Measurements from ENCODE around the gene NMS.
"Not testable (repeated sequence)": the region's sequence is repeated elsewhere in the genome, so short reads cannot be mapped to it uniquely, and the experiment has no call there.

NMS gene

DNA sequence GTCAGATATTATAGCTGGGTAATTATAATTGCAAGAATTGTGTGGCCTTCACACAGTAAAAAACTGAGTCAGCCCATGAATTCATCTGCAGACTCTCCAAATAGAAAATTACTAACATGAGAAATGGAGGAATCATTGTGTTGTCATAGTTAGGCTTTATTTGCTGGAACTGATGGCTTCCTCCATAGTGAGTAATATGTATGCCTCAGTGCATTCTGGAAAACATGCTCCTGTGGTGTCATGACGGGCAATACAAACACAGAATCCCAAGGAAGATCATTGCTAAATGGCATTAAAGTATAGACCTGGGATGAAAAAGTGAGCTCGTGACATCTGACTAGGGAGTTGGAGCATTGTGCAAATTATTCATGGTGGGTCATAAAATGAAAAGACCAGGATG, 23.6 kb upstream of the NMS start:
- no peaks in the 10 kb centered on the region for H3K4me1 ChIP-seq (ENCODE audit: control insufficient read depth, insufficient read depth, low read length)
- no peaks in the 10 kb centered on the region for H3K9me3 ChIP-seq (replicated peaks; ENCODE audit: low read length)
- no peak overlapping the region for H3K4me3 ChIP-seq (ENCODE audit: low read length)
- H3K27me3 ChIP-seq (ENCODE audit: control insufficient read depth, insufficient read depth, low read length) = peaks cover 4% of the 10 kb centered on the region
- H3K36me3 ChIP-seq (ENCODE audit: insufficient read depth, low read length) = no peaks in the 10 kb centered on the region
- no peak overlapping the region for H3K9ac ChIP-seq (ENCODE audit: low read depth, low read length)
- no peak overlapping the region for H3K4me2 ChIP-seq (ENCODE audit: low read length)

DNA sequence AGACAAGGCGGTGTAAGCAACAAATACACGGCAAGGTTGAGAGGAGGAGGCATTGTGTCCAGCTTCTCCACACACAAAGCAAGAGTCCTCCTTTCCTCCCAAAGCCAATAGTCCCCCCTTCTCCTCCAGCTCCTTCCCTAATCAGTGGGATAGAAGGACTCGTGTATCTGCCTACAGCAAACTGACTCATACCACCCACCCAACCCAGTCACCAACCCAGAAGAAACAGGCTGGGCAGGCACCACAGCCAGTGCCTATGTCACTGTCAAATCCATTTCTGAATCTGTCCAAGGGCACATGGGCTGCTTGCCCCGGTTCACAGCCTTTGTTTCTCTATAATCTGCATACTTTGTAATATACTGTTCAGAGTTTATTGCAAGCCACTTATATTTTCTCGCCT, 19.2 kb upstream of the NMS start:
- Histone ChIP-seq H3K27me3 (ENCODE audit: control insufficient read depth, insufficient read depth, low read length) (peaks cover 4% of the 10 kb centered on the region), H3K9ac (ENCODE audit: low read depth, low read length) (no peak overlapping the region), H3K9me3 (replicated peaks; ENCODE audit: low read length) (no peaks in the 10 kb centered on the region), H3K36me3 (ENCODE audit: insufficient read depth, low read length) (no peaks in the 10 kb centered on the region), H3K4me1 (ENCODE audit: control insufficient read depth, insufficient read depth, low read length) (no peaks in the 10 kb centered on the region), H3K4me2 (ENCODE audit: low read length) (no peak overlapping the region), H3K4me3 (ENCODE audit: low read length) (no peak overlapping the region)

DNA sequence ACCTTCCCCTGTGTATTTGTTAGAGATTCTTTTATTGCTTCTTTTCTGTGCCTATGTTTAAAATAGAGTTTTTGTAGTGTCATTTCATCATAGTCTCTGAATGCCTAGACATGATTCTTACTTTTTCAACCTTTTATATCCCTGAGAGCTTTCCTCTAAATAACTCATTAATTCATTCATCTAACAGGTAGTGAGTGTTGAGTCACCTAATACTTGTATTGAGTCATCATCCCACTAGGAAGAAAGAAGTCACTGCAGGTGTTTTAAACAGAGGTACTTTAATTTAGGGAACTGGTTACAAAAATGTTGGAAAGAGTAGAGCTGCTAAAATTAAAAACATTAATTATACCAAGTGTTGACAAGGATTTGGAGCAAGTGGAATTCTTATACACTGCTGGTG, 18.5 kb upstream of the NMS start:
- Histone ChIP-seq H3K4me3 (ENCODE audit: low read length) (no peak overlapping the region), H3K9ac (ENCODE audit: low read depth, low read length) (no peak overlapping the region), H3K4me2 (ENCODE audit: low read length) (no peak overlapping the region)

DNA sequence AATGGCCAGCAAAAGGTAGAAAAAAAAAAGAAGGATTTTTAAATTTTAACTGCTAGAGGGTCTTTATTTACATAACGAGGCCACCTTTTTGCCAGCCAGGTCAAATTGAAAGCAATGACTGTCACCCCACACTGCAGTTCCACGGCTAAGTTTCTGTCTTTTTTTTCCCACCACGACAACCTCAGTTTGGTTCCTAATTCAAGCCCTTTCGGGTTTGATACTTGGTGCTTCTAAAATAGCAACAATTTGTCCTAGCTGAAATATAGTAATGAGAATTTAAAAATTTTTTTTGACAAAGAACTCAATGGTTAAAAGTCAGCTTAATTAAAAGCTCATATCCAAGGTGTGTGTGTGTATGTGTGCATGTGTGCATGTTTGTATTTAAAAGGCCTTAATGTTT, 16.4 kb upstream of the NMS start:
- Histone ChIP-seq H3K4me1 (ENCODE audit: control insufficient read depth, insufficient read depth, low read length) (no peaks in the 10 kb centered on the region), H3K27me3 (ENCODE audit: control insufficient read depth, insufficient read depth, low read length) (peaks cover 4% of the 10 kb centered on the region)

More for the DNA sequence above, 18.5 kb upstream of the NMS start:
- H3K9me3 ChIP-seq (replicated peaks; ENCODE audit: low read length) = no peaks in the 10 kb centered on the region
- peaks cover 4% of the 10 kb centered on the region for H3K27me3 ChIP-seq (ENCODE audit: control insufficient read depth, insufficient read depth, low read length)
- no peaks in the 10 kb centered on the region for H3K36me3 ChIP-seq (ENCODE audit: insufficient read depth, low read length)
- H3K4me1 ChIP-seq (ENCODE audit: control insufficient read depth, insufficient read depth, low read length) = no peaks in the 10 kb centered on the region

DNA sequence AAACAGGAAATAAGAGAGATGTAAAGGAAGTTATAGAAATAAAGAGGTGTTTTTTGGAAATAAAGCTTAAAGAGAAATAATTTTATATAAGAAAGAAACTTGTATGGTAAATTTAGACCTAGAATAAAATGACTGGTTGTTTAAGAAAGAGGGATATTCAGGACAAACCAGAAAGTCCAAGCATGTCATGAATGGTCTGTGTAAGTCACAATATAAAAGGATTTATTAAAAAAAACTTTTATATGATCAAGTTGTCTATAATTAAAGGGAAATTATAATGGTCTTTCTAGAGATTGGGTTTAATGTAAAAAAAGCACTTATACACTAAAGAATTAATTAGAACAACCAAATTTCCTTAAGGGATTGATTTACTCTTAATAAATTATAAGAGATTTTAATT, 13.9 kb upstream of the NMS start:
- not testable (repeated sequence) for H3K4me2 ChIP-seq (ENCODE audit: low read length); H3K9ac ChIP-seq (ENCODE audit: low read depth, low read length); H3K27me3 ChIP-seq (ENCODE audit: control insufficient read depth, insufficient read depth, low read length); H3K4me1 ChIP-seq (ENCODE audit: control insufficient read depth, insufficient read depth, low read length); H3K36me3 ChIP-seq (ENCODE audit: insufficient read depth, low read length); H3K9me3 ChIP-seq (replicated peaks; ENCODE audit: low read length); H3K4me3 ChIP-seq (ENCODE audit: low read length)

More for the DNA sequence above, 16.4 kb upstream of the NMS start:
- no peaks in the 10 kb centered on the region for H3K9me3 ChIP-seq (replicated peaks; ENCODE audit: low read length)
- H3K4me3 ChIP-seq (ENCODE audit: low read length) = no peak overlapping the region
- no peak overlapping the region for H3K4me2 ChIP-seq (ENCODE audit: low read length)
- no peak overlapping the region for H3K9ac ChIP-seq (ENCODE audit: low read depth, low read length)
- no peaks in the 10 kb centered on the region for H3K36me3 ChIP-seq (ENCODE audit: insufficient read depth, low read length)

DNA sequence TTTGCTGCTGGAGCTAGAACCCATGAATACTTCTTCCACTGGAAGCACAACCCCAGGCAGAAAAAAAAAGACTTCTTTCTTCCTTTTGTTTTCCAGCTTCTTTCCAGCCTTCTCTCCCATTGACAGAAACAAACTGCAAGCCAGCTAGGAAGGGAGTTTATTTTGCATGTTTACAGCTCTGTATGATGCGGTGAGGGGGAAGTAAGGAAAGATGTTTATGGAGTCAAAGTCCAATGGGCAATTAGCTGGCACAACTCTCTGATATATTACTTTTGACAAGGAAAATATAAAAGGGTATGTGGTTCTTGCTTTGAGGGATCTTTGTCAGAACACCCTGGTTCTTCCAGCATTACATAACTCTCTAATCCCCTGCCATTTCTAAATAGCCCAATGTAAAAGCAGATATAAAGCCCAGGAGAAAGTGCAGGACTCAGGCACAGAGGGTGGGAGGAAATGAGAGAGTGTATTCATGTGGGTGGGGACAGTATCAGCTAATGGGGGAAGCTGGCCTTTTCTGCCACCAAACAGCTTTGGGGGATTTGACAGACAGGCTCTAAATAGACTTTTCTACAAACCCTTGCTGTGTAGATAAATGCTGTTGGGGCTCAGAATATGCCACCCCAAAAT, 9.3 kb upstream of the NMS start:
- H3K4me1 ChIP-seq (ENCODE audit: control insufficient read depth, insufficient read depth, low read length) = no peaks in the 10 kb centered on the region
- no peak overlapping the region for H3K4me3 ChIP-seq (ENCODE audit: low read length)
- no peaks in the 10 kb centered on the region for H3K36me3 ChIP-seq (ENCODE audit: insufficient read depth, low read length)
- no peak overlapping the region for H3K4me2 ChIP-seq (ENCODE audit: low read length)
- H3K9me3 ChIP-seq (replicated peaks; ENCODE audit: low read length) = no peaks in the 10 kb centered on the region
- no peaks in the 10 kb centered on the region for H3K27me3 ChIP-seq (ENCODE audit: control insufficient read depth, insufficient read depth, low read length)
- H3K9ac ChIP-seq (ENCODE audit: low read depth, low read length) = no peak overlapping the region

DNA sequence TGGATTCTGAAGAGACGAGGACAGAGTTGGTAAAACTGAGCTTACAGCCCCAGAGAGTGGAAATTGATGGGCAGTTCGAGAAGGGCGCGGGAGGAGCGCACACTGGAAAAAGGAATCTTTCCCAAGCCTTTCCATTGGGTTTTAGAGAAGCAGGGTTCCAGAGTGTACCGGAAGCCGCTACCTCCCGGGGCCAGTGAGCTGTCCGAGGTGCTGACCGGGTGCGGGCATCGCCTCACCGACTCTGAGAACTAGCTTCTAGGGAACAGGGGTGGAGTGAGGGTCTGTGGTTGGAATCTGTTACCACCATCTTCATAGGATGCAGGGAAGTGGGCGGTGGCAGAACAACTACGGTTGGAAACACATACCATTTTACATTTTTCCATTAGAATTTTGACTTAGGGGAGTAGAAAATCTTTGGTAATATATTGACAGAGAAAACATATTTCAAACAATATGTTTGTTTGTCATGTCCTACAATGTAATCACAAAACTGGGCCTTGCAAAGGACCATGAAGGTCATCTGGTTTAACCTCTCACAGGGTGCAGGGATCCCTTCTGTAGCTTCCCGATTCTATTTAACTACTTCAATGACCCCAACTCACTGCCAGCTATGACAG, 724 bp downstream of the NMS start:
- Histone ChIP-seq H3K4me3 (ENCODE audit: low read length) (no peak overlapping the region), H3K9ac (ENCODE audit: low read depth, low read length) (no peak overlapping the region), H3K4me2 (ENCODE audit: low read length) (no peak overlapping the region), H3K27me3 (ENCODE audit: control insufficient read depth, insufficient read depth, low read length) (no peaks in the 10 kb centered on the region), H3K36me3 (ENCODE audit: insufficient read depth, low read length) (no peaks in the 10 kb centered on the region), H3K9me3 (replicated peaks; ENCODE audit: low read length) (no peaks in the 10 kb centered on the region), H3K4me1 (ENCODE audit: control insufficient read depth, insufficient read depth, low read length) (no peaks in the 10 kb centered on the region)

DNA sequence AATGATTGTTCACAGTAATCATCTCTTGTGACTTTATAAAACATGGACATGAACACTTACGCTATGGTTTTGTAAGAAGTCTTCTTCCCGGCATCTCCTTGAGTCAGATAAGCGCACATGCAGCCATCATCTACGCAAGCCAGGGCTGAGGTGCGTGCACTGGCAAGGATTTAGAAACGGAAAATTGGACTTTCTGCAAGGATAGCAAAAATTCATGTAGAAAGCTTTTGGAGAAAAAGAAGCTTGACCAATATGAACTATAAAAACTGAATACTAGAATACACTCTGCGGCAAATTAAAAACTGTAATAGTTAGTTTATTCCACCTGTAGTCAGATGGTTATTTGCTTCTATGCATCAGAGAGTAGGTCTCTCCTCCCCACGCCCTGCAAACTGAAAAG, 6.3 kb downstream of the NMS start:
- Histone ChIP-seq H3K9ac (ENCODE audit: low read depth, low read length) (no peak overlapping the region), H3K4me1 (ENCODE audit: control insufficient read depth, insufficient read depth, low read length) (no peaks in the 10 kb centered on the region), H3K36me3 (ENCODE audit: insufficient read depth, low read length) (no peaks in the 10 kb centered on the region), H3K27me3 (ENCODE audit: control insufficient read depth, insufficient read depth, low read length) (no peaks in the 10 kb centered on the region), H3K4me2 (ENCODE audit: low read length) (no peak overlapping the region), H3K4me3 (ENCODE audit: low read length) (no peak overlapping the region), H3K9me3 (replicated peaks; ENCODE audit: low read length) (no peaks in the 10 kb centered on the region)

DNA sequence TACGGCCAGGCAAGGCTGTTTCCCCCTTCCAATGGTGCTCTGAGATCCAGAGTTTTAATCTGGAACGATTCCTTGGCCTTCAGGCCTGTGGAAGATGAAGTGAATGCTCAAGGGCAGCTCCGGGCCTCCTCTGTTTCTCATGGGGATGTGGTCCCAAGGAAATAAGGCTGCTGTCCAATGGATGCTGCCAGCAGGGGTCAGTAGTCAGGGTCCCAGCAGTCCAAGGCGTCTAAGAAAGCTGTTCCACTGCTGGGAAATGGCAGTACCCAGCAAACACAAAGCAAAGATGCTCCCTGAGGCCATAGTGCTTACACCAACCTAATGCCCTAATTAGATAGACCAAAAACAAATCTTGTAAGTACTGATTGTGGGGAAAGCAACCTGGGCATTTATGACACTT, 12.5 kb downstream of the NMS start:
- H3K9me3 ChIP-seq (replicated peaks; ENCODE audit: low read length) = no peaks in the 10 kb centered on the region

DNA sequence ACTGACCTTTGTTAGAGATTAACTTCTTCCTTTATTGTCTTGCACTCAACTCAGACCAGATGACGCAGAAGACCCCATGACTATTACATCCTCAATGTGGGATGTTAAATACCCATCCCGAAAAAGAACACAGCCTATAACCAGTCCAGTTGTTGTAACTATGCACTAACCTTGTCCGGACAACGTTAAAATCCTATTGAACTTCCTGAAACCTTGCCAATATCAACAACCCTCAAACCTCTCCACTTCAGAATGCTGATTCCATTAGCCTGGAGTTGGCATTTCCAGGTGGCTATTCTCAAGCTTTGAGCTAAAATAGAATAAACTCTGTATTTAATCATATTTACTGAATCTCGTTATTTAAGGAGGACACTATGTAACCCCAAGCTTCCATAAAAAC, 13.6 kb downstream of the NMS start:
- no peaks in the 10 kb centered on the region for H3K36me3 ChIP-seq (ENCODE audit: insufficient read depth, low read length)
- no peak overlapping the region for H3K9ac ChIP-seq (ENCODE audit: low read depth, low read length)
- no peak overlapping the region for H3K4me2 ChIP-seq (ENCODE audit: low read length)
- no peak overlapping the region for H3K4me3 ChIP-seq (ENCODE audit: low read length)
- no peaks in the 10 kb centered on the region for H3K4me1 ChIP-seq (ENCODE audit: control insufficient read depth, insufficient read depth, low read length)
- no peaks in the 10 kb centered on the region for H3K27me3 ChIP-seq (ENCODE audit: control insufficient read depth, insufficient read depth, low read length)
- no peaks in the 10 kb centered on the region for H3K9me3 ChIP-seq (replicated peaks; ENCODE audit: low read length)

More for the DNA sequence above, 12.5 kb downstream of the NMS start:
- Histone ChIP-seq H3K27me3 (ENCODE audit: control insufficient read depth, insufficient read depth, low read length) (no peaks in the 10 kb centered on the region), H3K9ac (ENCODE audit: low read depth, low read length) (no peak overlapping the region), H3K4me2 (ENCODE audit: low read length) (no peak overlapping the region), H3K4me3 (ENCODE audit: low read length) (no peak overlapping the region), H3K36me3 (ENCODE audit: insufficient read depth, low read length) (no peaks in the 10 kb centered on the region), H3K4me1 (ENCODE audit: control insufficient read depth, insufficient read depth, low read length) (no peaks in the 10 kb centered on the region)

DNA sequence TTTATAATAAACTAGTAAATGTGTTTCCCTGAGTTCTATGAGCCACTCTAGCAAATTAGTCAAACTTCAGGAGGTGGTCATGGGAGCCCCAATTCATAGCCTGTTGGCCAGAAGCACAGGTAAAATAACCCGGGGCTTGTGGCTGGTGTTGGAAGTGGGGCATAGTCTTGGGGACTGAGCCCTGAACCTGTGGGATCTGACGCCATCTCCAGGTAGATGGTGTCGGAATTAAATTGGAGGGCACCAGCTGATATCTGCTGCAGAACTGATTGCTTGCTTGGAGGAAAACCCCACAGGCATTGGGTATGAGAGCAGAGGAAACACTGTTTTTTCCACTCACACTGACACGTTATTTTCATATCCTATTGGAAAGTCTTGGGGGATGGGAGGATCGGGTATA, 14.1 kb downstream of the NMS start:
- H3K9ac ChIP-seq (ENCODE audit: low read depth, low read length) = no peak overlapping the region
- no peak overlapping the region for H3K4me2 ChIP-seq (ENCODE audit: low read length)
- H3K27me3 ChIP-seq (ENCODE audit: control insufficient read depth, insufficient read depth, low read length) = no peaks in the 10 kb centered on the region
- no peaks in the 10 kb centered on the region for H3K4me1 ChIP-seq (ENCODE audit: control insufficient read depth, insufficient read depth, low read length)
- no peak overlapping the region for H3K4me3 ChIP-seq (ENCODE audit: low read length)
- no peaks in the 10 kb centered on the region for H3K9me3 ChIP-seq (replicated peaks; ENCODE audit: low read length)
- H3K36me3 ChIP-seq (ENCODE audit: insufficient read depth, low read length) = no peaks in the 10 kb centered on the region

DNA sequence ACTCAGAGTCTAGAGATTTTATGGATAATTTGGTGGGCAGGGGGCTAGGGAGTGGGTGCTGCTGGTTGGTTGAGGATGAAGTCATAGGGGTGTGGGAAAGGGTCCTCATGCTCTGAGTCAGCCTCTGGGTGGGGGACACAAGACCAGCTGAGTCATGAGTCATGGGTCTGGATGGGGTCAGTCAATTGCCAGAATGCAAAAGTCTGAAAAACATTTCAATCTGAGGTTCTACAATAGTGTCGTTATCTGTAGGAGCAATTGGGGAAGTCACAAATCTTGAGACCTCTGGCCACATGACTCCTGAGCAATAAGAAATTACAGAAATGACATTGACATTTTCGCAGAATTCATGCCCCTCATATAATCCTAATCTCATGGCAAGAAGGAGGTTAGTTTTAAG, 15.1 kb downstream of the NMS start:
- no peaks in the 10 kb centered on the region for H3K9me3 ChIP-seq (replicated peaks; ENCODE audit: low read length)
- no peaks in the 10 kb centered on the region for H3K4me1 ChIP-seq (ENCODE audit: control insufficient read depth, insufficient read depth, low read length)
- no peaks in the 10 kb centered on the region for H3K27me3 ChIP-seq (ENCODE audit: control insufficient read depth, insufficient read depth, low read length)
- H3K4me2 ChIP-seq (ENCODE audit: low read length) = no peak overlapping the region
- no peak overlapping the region for H3K4me3 ChIP-seq (ENCODE audit: low read length)
- no peaks in the 10 kb centered on the region for H3K36me3 ChIP-seq (ENCODE audit: insufficient read depth, low read length)
- no peak overlapping the region for H3K9ac ChIP-seq (ENCODE audit: low read depth, low read length)

Data from skeletal muscle satellite cell (primary cell).